Stomach smooth muscle (tissue), 2 donors: Measurements from ENCODE around the gene CACNA1H.
"Not testable (repeated sequence)": the region's sequence is repeated elsewhere in the genome, so short reads cannot be mapped to it uniquely, and the experiment has no call there.

Experiments used
- H3K27ac ChIP-seq: one replicate; pipeline ENCODE4 v1.7.0; 2013; ENCODE audit warnings: mild to moderate bottlenecking, low read length, inconsistent platforms
- H3K27me3 ChIP-seq, 2 donors: one replicate each; pipeline ENCODE4 v1.7.0; 2013; ENCODE audit warnings: low read length in 2 of 2; ENCODE audit not compliant: insufficient read depth in 2 of 2, control insufficient read depth in 1 of 2
- H3K36me3 ChIP-seq, 2 donors: one replicate each; pipeline ENCODE4 v1.7.0; 2013; ENCODE audit warnings: low read length in 2 of 2; ENCODE audit not compliant: control insufficient read depth in 2 of 2, insufficient read depth in 2 of 2
- H3K4me1 ChIP-seq: one replicate; pipeline ENCODE4 v1.7.0; 2013; ENCODE audit warnings: low read length; ENCODE audit not compliant: control insufficient read depth, insufficient read depth
- H3K4me3 ChIP-seq, 2 donors: one replicate each; pipeline ENCODE4 v1.7.0; 2013; ENCODE audit warnings: low read length in 2 of 2
- H3K9ac ChIP-seq, 2 donors: one replicate each; pipeline ENCODE4 v1.7.0; 2013; ENCODE audit warnings: low read length in 2 of 2, mild to moderate bottlenecking in 1 of 2
- H3K9me3 ChIP-seq, 2 donors: one replicate each; pipeline ENCODE4 v1.7.0; 2013; ENCODE audit warnings: low read length in 2 of 2; ENCODE audit not compliant: control insufficient read depth in 2 of 2
- donor health status: healthy.
- donor health status: Pancreatic carcinoma.

Gene CACNA1H

DNA sequence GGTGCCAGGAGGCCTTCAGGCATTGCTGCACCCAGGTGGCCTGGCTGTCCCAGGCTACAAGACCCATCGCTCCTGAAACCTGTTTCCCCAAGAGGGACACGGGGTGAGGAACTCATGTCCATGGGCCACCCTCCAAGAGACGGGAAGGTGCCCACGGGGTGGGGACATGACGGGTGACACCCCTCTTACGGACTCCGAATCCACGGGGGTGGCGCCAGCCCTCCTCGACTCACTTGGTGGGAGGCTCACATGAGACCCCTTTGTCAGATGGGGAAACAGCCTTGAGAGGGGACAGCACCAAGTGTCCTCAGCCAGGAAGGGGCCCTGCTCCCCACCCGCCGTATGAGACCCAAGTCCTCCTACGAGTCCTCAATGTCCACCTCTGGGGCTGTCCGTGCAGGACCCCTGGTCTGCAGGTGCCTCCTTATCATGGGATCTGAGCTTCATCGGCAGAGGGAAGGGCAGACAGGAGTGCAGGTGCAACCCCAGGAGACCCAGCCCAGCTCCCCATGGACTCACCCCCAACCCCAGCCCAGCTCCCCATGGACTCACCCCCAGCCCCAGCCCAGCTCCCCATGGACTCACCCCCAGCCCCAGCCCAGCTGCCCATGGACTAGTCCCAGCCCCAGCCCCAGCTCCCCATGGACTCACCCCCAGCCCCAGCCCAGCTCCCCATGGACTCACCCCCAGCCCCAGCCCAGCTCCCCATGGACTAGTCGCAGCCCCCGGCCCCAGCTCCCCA, 77.7 kb downstream of the CACNA1H start:
- not testable (repeated sequence) for H3K9ac ChIP-seq, H3K27ac ChIP-seq, H3K36me3 ChIP-seq, H3K4me3 ChIP-seq, H3K27me3 ChIP-seq, H3K9me3 ChIP-seq
- peaks cover 12% of the 10 kb centered on the region for H3K4me1 ChIP-seq

DNA sequence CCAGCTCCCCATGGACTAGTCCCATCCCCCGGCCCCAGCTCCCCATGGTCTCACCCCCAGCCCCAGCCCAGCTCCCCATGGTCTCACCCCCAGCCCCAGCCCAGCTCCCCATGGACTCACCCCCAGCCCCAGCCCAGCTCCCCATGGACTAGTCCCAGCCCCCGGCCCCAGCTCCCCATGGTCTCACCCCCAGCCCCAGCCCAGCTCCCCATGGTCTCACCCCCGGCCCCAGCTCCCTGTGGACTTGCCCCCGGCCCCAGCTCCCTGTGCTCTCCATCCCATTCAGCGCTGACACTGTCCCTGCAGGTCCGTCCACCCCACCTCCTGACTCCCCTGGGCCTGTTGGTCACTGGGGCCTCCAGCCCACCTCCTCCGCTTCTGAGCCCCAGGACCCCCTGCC, 78.4 kb downstream of the CACNA1H start:
- H3K4me3 ChIP-seq, H3K9ac ChIP-seq, H3K27me3 ChIP-seq, H3K4me1 ChIP-seq, H3K9me3 ChIP-seq, H3K27ac ChIP-seq, H3K36me3 ChIP-seq: not testable (repeated sequence)

DNA sequence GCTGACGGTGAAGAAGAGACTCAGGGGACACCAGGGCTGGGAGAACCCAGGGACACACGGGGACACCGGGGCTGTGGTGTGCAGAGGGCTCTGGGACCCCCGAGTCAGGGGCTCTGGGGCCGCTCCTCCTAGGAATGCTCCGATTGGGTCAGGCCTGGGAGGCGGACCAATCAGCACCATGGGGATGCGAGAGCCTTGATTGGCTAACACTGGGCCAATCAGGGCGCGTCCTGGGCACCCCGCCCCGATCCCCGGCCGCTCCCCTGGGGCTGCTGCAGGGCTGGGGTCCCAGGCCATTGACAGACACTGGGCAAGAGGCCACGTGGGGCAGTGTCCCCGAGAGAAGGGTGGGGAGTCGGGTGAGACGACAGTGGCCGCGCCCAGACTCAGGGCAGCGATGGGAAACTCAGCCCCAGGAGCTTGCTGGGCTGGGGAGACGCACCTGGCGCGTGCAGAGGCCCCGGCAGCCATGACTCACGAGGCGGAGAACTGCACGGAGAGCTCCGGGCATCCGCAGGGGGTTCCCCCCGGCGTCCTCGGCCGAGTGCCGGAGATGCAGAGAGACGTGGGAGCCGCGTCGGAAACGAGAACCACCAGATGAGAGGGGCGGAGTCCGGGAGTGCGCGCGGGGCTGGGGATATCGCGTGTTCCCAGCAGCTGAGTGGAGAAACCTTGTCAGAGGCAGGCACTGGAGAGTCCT, 79.3 kb downstream of the CACNA1H start:
- H3K27me3 ChIP-seq, H3K27ac ChIP-seq, H3K36me3 ChIP-seq, H3K4me1 ChIP-seq, H3K9ac ChIP-seq, H3K9me3 ChIP-seq, H3K4me3 ChIP-seq: not testable (repeated sequence)

GRCh38 chr16:1236659-1237058, 83.8 kb downstream of the CACNA1H start:
- not testable (repeated sequence) for H3K4me1 ChIP-seq, H3K9ac ChIP-seq, H3K36me3 ChIP-seq, H3K9me3 ChIP-seq, H3K27ac ChIP-seq, H3K27me3 ChIP-seq, H3K4me3 ChIP-seq

DNA sequence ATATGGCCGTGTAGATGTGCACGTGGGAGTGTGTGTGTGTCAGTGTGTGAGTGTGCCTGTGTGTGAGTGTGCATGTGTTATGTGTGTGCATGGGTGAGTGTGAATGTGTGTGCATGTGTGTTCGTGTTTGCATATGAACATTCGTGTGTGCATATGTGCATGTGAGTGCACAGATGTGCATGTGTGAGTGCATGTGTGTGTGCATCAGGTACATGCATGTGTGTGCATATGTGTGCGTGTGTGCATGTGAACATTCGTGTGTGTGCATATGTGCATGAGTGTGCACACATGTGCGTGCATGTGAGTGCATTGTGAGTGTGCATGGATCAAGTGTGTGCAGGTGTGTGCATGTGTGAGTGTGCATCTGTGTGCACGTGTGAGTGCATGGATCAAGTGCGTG, 85.1 kb downstream of the CACNA1H start:
- H3K27ac ChIP-seq: no peak overlapping the region
- H3K4me1 ChIP-seq: no peaks in the 10 kb centered on the region
- H3K9me3 ChIP-seq: no peaks in the 10 kb centered on the region
- no peak overlapping the region for H3K4me3 ChIP-seq
- H3K9ac ChIP-seq: no peak overlapping the region
- H3K36me3 ChIP-seq: no peaks in the 10 kb centered on the region
- peaks cover 0 to 5% of the 10 kb centered on the region in 2 donors for H3K27me3 ChIP-seq

DNA sequence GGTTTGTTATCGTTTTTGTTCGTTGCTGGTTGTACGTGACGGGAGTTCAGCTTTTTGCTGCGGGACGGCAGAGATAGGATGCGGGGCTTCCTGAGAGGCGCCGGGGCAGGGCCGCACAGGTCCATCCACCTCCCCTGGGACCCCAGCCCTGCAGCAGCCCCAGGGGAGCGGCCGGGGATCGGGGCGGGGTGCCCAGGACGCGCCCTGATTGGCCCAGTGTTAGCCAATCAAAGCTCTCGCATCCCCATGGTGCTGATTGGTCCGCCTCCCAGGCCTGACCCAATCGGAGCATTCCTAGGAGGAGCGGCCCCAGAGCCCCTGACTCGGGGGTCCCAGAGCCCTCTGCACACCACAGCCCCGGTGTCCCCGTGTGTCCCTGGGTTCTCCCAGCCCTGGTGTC, 86.0 kb downstream of the CACNA1H start:
- not testable (repeated sequence) for H3K4me1 ChIP-seq, H3K27ac ChIP-seq, H3K4me3 ChIP-seq, H3K9me3 ChIP-seq, H3K9ac ChIP-seq, H3K27me3 ChIP-seq, H3K36me3 ChIP-seq

DNA sequence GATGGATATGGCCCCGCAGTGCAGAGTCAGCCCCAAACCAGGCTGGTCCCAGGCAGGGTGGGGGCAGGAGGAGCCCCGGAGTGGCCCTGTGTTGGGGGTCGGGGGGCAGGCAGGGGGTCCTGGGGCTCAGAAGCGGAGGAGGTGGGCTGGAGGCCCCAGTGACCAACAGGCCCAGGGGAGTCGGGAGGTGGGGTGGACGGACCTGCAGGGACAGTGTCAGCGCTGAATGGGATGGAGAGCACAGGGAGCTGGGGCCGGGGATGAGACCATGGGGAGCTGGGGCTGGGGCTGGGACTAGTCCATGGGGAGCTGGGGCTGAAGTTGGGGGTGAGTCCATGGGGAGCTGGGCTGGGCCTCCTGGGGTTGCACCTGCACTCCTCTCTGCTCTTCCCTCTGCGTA, 86.7 kb downstream of the CACNA1H start:
- H3K4me3 ChIP-seq, H3K9ac ChIP-seq, H3K27me3 ChIP-seq, H3K27ac ChIP-seq, H3K36me3 ChIP-seq, H3K4me1 ChIP-seq, H3K9me3 ChIP-seq: not testable (repeated sequence)

DNA sequence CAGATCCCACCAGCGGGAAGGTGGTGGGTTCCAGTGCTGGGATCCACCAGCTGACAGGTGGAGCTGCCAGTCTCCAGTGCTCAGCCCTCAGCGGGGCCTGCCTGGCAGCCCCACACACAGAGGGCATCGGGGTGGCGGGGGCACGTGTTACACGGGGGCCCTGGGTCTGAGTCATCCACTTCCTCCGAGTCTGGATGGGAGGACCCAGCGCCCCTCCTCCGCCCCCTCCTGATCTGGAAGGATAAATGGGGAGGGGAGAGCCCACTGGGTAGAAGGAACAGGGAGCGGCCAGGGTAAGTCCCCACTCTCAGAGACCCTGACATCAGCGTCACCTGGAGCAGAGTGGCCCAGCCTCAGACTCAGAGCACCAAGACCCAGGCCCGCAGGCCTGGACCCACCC, 87.5 kb downstream of the CACNA1H start, which contains the start of gene TPSAB1:
Gene TPSAB1, plus strand, starts transcription at position 270 of the 400 bp plus-strand sequence. CDS start 234 bp downstream, outside the sequence.
- H3K4me3 ChIP-seq: not testable (repeated sequence)

GRCh38 chr16:1241081-1241480, 88.2 kb downstream of the CACNA1H start:
- H3K9me3 ChIP-seq, H3K4me1 ChIP-seq, H3K9ac ChIP-seq, H3K27ac ChIP-seq, H3K4me3 ChIP-seq, H3K36me3 ChIP-seq: not testable (repeated sequence)
- peaks cover 0 to 13% of the 10 kb centered on the region in 2 donors for H3K27me3 ChIP-seq

More for the DNA sequence above, 87.5 kb downstream of the CACNA1H start, which contains the start of gene TPSAB1:
- H3K36me3 ChIP-seq, H3K27ac ChIP-seq, H3K9ac ChIP-seq, H3K9me3 ChIP-seq, H3K4me1 ChIP-seq: not testable (repeated sequence)
- H3K27me3 ChIP-seq: peaks cover 0 to 10% of the 10 kb centered on the region in 2 donors

DNA sequence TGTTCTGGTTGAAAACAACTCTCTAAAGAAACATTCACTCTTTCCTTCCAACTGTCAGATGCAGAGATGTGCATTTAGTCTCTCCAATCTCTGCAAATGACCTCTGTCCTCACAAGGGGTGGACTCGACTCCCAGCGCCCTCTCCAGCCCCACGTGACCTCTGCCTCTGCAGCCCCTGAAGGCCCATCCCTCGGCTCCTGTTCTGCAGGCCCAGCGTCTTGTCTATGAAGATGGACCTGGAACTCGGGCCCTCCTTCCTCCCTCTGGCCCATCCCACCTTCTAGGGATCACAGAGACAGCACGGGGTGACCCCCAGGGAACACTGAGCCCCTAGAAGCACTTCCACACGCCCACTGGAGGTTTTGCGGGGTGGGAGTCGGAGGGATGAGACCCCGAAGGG, 90.5 kb downstream of the CACNA1H start:
- H3K36me3 ChIP-seq, H3K9me3 ChIP-seq, H3K4me3 ChIP-seq, H3K4me1 ChIP-seq, H3K9ac ChIP-seq, H3K27ac ChIP-seq: not testable (repeated sequence)
- H3K27me3 ChIP-seq: peaks cover 0 to 11% of the 10 kb centered on the region in 2 donors
